Ascending aorta (tissue), 2 donors: ENCODE results near the gene LMX1B. TPM values are rescaled to one million over a fixed set of nuclear protein-coding genes. Genes with fewer than 3 reads are reported as not detected.
A peak's percentile ranks its signal among the peaks of the same experiment; 100 is the strongest.

Experiments
- DNase-seq, 2 donors: peaks; one replicate each; pipeline ENCODE4 v3.0.0-alpha.2; 2019; ENCODE audit warnings: low spot score in 2 of 2
- H3K27ac ChIP-seq, 2 donors: fragments of 200-600 bp; sonication (generic); one replicate each; pipeline ENCODE4 v1.5.1; 2016 to 2017; ENCODE audit warnings: mild to moderate bottlenecking in 1 of 2
- H3K27me3 ChIP-seq: fragments of 200-600 bp; sonication (generic); one replicate; pipeline ENCODE4 v1.5.1; 2017
- H3K36me3 ChIP-seq, 2 donors: fragments of 200-600 bp; sonication (generic); one replicate each; pipeline ENCODE4 v1.5.1; 2016
- H3K4me1 ChIP-seq, 2 donors: fragments of 200-600 bp; sonication (generic); one replicate each; pipeline ENCODE4 v1.5.1; 2016 to 2017; ENCODE audit warnings: mild to moderate bottlenecking in 1 of 2
- H3K4me3 ChIP-seq, 2 donors: fragments of 200-600 bp; sonication (generic); one replicate each; pipeline ENCODE4 v1.5.1; 2016 to 2017; ENCODE audit warnings: mild to moderate bottlenecking in 1 of 2
- H3K9me3 ChIP-seq, 2 donors: fragments of 200-600 bp; sonication (generic); one replicate each; pipeline ENCODE4 v1.5.1; 2016
- intact Hi-C: fragments of 100-400 bp; cut with DNase I; formaldehyde crosslinking; loops from one replicate; pipeline ENCODE4 v1.15.1; 2023
- total RNA-seq: library from RNA; depleted of rRNA; stranded (reverse); fragments of >200 nt; gene quantifications from one replicate; pipeline ENCODE4 v1.1.0, GENCODE V29; 2016
- TF ChIP-seq, protein P1 (sequence below), 3 experiments: fragments of 200-600 bp in 2 of 3; fragments of 450-650 bp in 1 of 3; sonication (generic) in 2 of 3; IDR thresholded peaks; one replicate each; pipeline ENCODE4 v1.5.1; 2016 to 2019; ENCODE audit warnings: antibody characterized with exemption in 3 of 3, mild to moderate bottlenecking in 1 of 3, moderate library complexity in 1 of 3

LMX1B gene
- total RNA-seq, 1 donor from 2014 or later, result 1.9 TPM

- no peak for DNase-seq
- TF ChIP-seq, protein P1, sequence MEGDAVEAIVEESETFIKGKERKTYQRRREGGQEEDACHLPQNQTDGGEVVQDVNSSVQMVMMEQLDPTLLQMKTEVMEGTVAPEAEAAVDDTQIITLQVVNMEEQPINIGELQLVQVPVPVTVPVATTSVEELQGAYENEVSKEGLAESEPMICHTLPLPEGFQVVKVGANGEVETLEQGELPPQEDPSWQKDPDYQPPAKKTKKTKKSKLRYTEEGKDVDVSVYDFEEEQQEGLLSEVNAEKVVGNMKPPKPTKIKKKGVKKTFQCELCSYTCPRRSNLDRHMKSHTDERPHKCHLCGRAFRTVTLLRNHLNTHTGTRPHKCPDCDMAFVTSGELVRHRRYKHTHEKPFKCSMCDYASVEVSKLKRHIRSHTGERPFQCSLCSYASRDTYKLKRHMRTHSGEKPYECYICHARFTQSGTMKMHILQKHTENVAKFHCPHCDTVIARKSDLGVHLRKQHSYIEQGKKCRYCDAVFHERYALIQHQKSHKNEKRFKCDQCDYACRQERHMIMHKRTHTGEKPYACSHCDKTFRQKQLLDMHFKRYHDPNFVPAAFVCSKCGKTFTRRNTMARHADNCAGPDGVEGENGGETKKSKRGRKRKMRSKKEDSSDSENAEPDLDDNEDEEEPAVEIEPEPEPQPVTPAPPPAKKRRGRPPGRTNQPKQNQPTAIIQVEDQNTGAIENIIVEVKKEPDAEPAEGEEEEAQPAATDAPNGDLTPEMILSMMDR (IDR thresholded peaks at IDR 0.05), result no peak
- Histone ChIP-seq H3K27me3 (peaks cover 23% of the 10 kb centered on the region), H3K9me3 (no peaks in the 10 kb centered on the region), H3K4me1 (peaks cover 0 to 3% of the 10 kb centered on the region in 2 donors), H3K36me3 (no peaks in the 10 kb centered on the region), H3K4me3 (no peak overlapping the region), H3K27ac (no peak overlapping the region)
- intact Hi-C loops, result no loop called here
Measured at GRCh38 chr9:126623667-126624478, 10.1 kb downstream of the LMX1B start.

DNA sequence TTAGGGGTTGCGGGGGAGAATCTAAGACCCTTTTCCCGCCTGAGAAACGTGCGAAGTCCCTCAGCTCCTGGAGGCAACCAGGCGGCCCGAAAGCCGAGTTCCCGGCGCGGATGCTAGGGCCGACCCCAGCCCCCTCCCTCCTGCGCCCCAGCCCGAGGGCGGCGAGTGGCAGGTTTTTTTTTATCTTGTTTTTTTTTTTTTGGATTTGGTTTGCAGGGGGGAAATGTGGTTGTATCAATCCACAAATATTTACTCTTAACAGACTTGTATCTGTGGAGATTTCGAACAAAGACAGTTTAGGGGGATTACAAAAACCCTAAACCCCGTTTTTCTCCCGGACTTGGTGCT, 10.7 kb downstream of the LMX1B start:
- TF ChIP-seq, protein P1 (IDR thresholded peaks at IDR 0.05), result no peak
- Histone ChIP-seq H3K27me3 (peaks cover 23% of the 10 kb centered on the region), H3K27ac (no peak overlapping the region), H3K4me3 (no peak overlapping the region), H3K4me1 (peaks cover 0 to 3% of the 10 kb centered on the region in 2 donors), H3K36me3 (no peaks in the 10 kb centered on the region), H3K9me3 (no peaks in the 10 kb centered on the region)
- intact Hi-C loops, result no loop called here
- DNase-seq, result no peak

- no peak overlapping the region for H3K27ac ChIP-seq
- H3K9me3 ChIP-seq, result no peaks in the 10 kb centered on the region
- DNase-seq, result no peak
- intact Hi-C loops, result no loop called here
- peaks cover 23% of the 10 kb centered on the region for H3K27me3 ChIP-seq
- peaks cover 0 to 3% of the 10 kb centered on the region in 2 donors for H3K4me1 ChIP-seq
- H3K4me3 ChIP-seq, result no peak overlapping the region
- H3K36me3 ChIP-seq, result no peaks in the 10 kb centered on the region
- TF ChIP-seq, protein P1 (IDR thresholded peaks at IDR 0.05), result no peak
Measured at GRCh38 chr9:126624912-126625311, 11.2 kb downstream of the LMX1B start.

DNA sequence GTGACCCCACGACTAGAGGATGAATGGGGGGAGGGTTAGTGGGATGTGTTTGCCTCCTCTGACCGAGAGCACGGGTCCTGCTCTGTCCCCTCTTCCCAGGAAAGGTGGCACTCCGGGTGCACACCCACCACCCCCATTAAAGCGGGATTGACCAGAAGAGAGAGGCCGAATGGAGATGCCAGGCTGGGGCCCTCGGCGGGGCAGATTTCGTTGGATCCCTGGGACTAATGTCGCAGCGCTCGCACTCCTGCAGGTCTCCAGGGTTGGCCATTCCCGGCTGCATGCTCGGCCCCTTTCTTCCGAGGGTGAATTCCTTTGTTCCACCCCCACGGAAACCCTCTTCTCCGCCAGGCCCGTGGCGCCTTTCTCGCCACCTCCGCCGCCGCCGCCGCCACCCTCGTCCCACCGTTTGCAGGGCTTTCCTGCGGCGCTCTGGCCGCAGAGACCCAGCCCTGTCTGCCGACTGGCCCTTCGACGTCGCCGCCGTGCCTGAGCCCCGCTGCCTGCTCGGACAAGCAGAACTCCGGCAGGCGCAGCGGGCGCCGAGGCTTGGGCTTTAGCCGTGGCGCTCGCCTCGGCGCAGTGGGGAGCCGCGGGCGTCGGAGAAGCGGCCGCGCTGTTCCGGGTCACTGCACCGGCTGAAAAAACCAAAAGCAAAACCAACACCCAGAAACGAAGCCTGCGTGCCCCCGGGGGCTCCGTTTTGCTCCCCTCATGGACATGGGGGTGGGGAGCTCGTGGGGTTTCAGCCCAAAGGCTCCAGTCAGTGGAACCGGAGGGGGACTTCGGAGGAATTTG, 11.8 kb downstream of the LMX1B start:
- H3K4me3 ChIP-seq, result peak overlapping the region; percentile 47
- peaks cover 23% of the 10 kb centered on the region for H3K27me3 ChIP-seq
- DNase-seq, result no peak
- peaks cover 0 to 3% of the 10 kb centered on the region in 2 donors for H3K4me1 ChIP-seq
- TF ChIP-seq, protein P1 (IDR thresholded peaks at IDR 0.05), result no peak
- no peaks in the 10 kb centered on the region for H3K36me3 ChIP-seq
- intact Hi-C loops, result no loop called here
- H3K27ac ChIP-seq, result no peak overlapping the region
- H3K9me3 ChIP-seq, result no peaks in the 10 kb centered on the region

GRCh38 chr9:126626127-126626925, 12.6 kb downstream of the LMX1B start:
- H3K27me3 ChIP-seq, result peaks cover 23% of the 10 kb centered on the region
- H3K4me3 ChIP-seq, result peak overlapping the region; percentile 47
- intact Hi-C loops, result no loop called here
- H3K36me3 ChIP-seq, result no peaks in the 10 kb centered on the region
- H3K9me3 ChIP-seq, result no peaks in the 10 kb centered on the region
- peaks cover 0 to 3% of the 10 kb centered on the region in 2 donors for H3K4me1 ChIP-seq
- TF ChIP-seq, protein P1 (IDR thresholded peaks at IDR 0.05), result no peak
- no peak overlapping the region for H3K27ac ChIP-seq
- DNase-seq, result no peak
